ENCODE data around the gene EFNA2. TPM values are rescaled to one million over a fixed set of nuclear protein-coding genes. Genes with fewer than 3 reads are reported as not detected.
"Not testable (repeated sequence)": the region's sequence is repeated elsewhere in the genome, so short reads cannot be mapped to it uniquely, and the experiment has no call there.

The EFNA2 gene
- total RNA-seq, 1 donor from 2014 or later = not detected

DNA sequence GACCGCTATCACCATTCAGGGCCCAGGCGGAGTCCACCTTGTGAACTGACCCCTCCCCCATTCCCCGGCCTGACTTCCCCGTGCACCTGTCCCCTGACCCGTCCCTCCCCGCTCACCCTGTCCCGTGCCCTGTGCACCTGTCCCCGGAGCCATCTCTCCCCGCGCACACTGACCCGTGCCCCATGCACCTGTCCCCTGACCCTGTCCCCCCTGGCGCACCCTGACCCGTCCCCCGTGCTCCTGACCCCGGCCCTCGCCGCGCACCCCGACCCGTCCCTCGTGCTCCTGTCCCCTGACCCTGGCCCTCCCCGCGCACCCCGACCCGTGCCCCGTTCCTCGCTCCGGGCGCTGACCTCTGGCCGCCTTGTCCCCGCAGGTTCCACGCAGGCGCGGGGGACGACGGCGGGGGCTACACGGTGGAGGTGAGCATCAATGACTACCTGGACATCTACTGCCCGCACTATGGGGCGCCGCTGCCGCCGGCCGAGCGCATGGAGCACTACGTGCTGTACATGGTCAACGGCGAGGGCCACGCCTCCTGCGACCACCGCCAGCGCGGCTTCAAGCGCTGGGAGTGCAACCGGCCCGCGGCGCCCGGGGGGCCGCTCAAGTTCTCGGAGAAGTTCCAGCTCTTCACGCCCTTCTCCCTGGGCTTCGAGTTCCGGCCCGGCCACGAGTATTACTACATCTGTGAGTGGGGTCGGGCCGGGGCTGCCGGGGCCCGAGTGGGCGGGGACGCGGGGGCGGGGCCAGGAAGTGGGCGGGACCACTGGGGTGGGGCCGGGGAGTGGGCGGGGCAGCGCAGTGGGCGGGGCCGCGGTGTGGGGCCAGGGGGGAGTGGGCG is 9.7 kb downstream of the EFNA2 start:
- no peak for DNase-seq (ENCODE audit: low read depth in 2 of 2)

DNA sequence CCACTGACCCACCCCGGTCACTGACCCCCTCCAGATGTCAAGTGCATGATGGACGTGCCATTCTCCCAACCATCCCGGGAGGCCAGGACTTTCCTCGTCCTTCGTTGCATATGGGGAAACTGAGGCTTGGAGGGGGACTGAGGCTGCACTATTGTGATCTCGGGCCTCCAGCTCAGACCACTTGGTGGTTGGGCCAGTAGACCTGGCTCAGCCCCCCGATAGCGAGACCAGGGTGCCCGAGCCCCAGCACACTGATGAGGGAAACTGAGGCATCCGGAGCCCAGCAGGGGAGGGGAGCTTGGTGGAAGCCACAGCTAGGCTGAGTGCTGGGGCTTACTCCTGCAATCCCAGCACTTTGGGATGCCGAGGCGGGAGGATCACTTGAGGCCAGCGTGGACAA is 10.4 kb downstream of the EFNA2 start:
- no peak for DNase-seq (ENCODE audit: low read depth in 2 of 2)

DNA sequence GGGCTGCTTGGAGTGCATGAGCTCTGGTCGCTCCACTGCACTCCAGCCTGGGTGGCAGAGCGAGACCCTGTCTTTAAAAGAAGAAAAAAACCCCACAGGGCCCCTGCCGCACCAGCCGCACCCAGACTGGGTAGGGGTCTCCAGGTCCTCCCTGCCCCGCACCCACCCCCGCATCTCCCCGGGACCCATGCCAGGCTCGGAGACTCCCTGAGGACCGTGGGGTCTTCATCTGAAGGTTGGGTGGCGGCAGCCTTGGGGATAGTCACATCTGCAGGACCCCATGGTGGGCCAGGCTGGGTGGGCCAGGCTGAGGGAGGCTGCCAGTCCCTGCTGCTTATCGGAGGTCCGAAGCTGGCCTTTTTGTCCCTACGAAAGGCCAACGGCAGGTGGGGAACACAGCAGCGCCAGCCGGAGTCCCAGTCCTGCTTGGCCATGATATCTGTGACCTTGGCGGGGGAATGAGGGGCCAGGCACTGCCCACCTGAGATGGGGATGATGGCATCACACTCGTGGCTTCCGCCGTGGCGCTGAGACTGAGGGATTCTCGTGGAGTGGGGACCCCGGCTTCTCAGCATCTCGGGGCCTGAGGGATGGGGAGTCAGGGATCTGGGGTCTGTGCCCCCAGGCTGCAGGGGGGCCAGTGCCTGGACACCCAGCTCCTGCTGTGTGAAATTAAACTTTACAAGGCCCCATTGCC is 11.1 kb downstream of the EFNA2 start:
- no peak for DNase-seq (ENCODE audit: low read depth in 2 of 2)

DNA sequence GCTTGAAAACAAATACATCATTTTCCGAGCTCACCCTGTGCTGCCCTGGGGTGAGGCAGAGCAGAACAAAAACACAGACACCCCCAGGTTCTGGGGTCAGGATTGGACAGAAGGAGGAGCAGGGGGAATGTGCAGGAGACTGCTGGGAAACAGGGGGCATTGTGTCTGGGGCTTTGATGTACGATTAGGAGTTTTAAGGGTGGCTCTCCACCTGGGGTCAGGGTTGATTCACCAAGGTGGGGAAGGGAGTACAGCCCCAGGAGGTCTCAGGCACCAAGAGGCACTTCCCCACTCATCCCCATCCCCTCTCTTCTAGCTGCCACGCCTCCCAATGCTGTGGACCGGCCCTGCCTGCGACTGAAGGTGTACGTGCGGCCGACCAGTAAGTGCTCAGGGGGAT is 12.6 kb downstream of the EFNA2 start:
- DNase-seq (ENCODE audit: low read depth in 2 of 2) = no peak

DNA sequence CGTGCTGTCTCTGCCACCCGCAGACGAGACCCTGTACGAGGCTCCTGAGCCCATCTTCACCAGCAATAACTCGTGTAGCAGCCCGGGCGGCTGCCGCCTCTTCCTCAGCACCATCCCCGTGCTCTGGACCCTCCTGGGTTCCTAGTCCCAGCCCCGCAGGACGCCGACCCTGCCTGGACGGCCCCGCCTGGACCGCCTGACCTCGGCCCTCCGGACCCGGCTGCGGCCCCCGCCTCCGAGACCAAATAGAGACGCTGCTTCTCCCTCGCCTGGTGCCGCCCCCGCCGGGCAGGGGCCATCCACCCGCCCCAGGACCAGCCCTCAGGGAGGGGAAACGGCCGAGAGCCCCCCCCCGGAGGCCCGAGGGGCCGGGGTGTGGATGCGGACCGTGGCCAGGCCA is 14.1 kb downstream of the EFNA2 start:
- no peak for DNase-seq (ENCODE audit: low read depth in 2 of 2)

DNA sequence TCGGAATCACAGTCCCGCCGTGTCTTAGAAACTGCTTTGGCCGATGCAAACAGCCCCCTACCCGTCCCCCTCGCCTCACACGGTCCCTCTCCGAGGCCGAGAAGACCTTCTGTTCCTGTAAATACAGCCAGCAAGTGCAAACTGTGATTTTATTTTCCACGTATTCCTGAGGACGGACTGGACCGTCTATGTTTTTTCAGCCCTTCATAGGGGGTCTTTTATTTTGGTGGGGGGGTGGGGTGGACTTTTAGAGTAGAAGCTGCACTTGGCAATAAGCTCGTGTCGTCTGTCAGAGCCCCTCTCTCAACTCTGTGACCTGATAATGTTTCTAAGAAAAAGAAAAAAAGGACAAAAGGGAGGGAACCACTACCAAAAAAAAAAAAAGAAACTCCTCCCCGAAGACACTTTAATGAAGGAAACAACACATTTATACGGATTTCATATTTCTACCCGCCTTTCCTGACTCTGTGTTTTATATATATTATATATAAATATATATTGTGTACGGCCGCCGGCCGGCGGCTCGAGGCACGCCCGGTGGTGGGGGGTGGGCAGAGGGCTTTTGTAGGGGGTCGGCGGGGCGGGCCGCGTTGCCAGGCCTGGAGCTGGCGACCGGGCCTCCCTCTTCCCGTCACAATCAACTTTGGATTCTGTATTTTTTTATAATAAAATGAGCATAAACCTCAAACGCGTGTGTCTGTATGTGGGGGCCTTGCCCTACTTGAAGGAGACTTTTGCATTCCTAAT is 15.2 kb downstream of the EFNA2 start:
- no peak for DNase-seq (ENCODE audit: low read depth in 2 of 2)

DNA sequence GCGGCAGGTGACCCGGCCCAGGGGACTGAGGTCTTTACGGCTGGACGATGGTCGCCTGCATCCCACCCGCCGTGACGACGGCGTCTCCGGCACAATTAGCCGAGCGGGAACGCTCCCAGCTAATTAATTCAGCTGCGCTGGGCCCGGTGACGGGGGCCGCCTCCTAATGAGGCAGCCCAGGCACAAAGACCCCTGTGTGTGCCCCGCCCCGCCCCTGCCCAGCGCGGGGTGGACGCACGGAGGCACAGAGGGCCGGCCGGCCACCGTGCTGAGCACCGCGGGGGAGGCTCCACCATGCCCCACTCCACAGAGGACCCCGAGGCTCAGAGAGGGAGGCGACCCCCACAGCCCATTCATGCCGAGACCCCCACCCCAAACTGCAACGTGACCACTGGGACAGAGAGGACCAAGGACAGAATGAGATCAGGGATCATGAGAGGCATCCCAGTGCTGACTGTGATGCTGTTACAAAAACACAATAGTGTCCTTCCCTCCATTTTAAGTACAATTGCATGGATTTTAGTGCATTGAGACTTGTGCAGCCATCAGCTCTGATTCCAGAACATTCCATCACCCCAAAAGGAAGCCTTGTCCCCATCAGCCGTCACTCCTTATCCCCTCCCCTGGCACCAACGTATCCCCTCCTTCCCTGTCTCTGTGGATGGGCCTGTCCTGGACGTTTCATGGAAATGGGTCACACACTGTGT is 17.0 kb downstream of the EFNA2 start:
- no peak for DNase-seq (ENCODE audit: low read depth in 2 of 2)

DNA sequence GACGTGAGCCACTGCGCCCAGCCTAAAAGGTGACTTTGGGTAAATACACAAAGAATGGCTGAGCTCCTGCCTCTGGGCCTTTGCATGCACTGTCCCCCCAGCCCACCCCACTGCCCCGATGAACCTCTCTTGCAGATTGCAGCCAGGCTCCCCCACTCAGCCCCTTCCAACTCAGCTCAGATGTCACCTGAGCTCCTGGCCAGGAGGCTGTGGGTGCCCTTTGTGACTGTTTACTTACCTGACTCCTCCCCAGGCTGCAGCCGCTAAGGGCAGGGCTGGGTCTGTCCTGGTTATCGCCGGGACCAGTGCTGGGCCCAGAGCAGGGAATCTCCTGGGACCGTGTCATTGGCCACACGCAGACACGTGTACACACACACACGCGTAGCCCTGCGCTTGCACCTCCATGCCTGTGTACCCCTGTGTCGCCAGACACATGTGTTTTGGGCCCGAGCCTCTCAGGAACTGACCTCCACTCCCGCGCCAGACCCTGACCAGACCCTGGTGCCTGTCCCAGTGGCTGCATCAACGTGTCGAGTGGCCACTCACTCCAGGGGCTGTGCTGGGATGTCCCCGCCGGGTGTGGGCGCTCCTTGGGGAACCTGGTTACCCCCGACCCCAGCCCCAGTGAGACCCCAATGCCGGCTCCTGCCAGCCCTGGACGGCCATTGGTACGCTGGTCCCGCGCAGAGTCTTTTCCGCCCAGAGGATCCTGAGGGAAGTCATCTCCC is 18.7 kb downstream of the EFNA2 start:
- no peak for DNase-seq (ENCODE audit: low read depth in 2 of 2)

DNA sequence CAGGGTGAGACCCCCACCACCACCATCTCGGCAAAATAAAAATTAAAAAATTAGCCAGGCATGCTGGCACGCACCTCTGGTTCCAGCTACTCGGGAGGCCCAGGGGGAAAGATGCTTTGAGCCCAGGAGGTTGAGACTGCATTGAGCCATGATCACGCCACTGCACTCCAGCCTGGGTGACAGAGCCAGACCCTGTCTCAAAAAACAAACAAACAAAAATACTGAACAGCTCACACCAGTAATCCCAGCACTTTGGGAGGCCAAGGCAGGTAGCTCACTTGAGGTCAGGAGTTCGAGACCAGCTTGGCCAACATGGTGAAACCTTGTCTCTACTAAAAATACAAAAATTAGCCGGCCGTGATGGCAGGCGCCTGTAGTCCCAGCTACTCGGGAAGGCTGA is 19.7 kb downstream of the EFNA2 start:
- DNase-seq (ENCODE audit: low read depth in 2 of 2) = not testable (repeated sequence)

DNA sequence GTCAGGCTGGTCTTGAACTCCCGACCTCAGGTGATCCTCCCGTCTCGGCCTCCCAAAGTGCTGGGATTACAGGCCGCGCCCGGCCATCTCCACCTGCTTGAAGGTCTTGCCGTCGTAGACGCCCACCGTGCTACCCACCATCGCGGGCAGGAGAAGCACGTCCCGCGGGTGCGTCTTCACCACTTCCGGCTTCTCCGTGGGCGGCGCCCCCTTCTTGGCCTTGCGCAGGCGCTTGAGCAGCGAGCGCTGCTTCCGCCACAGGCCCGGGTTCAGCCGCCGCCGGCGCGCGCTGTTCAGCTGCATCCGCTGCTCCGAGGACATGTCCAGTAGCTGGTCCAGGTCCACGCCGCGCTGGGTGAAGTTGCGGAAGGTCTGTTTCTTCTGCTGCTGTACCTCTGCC is 21.6 kb downstream of the EFNA2 start:
- DNase-seq (ENCODE audit: low read depth in 2 of 2) = no peak

DNA sequence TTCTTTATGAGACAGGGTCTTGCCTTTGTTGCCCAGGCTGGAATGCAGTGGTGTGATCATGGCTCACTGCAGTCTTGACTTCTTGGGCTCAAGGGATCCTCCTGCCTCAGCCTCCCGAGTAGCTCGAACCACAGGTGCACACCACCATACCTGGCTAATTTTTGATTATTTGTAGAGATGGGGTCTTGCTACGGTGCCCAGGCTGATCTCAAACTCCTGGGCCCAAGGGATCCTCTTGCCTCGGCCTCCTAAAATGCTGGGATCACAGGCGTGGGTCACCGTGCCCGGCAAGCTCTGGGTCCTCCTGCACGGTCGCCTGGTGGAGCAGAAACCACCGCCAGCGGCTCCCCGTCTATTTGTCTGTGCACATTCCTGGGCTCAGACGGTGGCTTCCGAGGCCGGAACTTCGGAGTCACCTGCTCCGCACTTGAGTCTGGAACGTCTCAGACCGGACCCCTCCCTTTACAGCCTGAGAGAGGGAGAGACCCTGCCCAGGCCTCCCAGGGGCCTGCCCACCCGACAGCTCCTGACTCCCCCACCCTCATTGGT is 22.2 kb downstream of the EFNA2 start:
- DNase-seq (ENCODE audit: low read depth in 2 of 2) = no peak

DNA sequence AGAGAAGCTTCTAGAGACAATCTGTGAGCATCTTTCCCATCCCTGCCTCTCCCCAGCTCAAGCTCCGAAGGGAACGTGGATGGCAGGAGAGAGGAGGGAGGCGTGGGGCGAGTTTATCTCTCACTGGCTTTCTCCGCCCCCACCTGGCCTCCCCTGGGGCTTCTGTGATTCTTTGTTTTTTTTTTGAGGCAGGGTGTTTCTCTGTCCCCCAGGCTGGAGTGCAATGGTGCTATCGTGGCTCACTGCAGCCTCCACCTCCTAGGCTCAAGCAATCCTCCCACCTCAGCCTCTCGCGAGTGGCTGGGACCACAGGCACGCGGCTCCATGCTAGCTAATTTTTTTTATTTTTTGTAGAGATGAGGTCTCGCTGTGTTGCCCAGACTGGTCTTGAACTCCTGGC is 23.0 kb downstream of the EFNA2 start:
- no peak for DNase-seq (ENCODE audit: low read depth in 2 of 2)

DNA sequence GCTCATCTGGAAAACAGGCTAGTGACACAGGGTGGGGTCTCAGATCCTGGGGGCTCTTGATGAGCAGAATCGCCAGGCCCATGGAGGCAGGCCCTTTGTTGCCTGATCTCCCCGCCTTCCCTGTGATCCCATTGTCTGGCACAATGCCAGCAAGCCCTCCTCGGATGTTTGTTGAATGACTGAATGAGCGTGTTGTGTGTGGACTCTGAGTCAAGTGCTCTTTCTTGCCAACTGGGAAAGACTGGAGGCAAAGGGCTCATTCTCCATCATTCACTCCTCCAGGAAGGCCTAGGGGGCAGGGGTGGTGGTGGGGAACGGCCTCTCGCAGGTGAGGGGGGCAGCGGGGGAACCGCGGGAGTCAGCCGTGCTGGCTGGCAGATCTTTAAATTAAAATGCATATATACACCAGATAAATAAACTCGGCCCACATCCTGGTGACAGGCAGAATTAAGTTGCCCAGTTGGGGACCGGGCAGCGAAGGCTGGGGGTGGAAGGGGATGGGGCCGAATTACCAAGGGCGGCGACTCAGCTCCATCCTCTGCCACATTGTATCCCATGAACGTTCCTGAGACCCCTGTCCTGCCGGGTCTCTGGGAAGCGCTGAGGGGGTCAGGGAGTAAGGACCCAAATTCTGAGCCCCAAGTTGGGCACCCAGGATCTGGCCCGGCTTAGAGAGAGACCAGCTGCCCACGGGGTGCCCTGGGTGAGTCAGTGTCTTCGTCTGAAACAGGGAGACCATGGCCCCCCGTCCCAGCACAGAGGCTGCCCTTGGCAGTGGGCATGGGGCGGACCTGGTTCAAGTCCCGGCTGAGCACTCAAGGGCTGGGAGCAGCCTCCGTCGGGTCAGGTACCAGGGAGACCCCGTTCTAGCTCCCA is 24.5 kb downstream of the EFNA2 start:
- DNase-seq (ENCODE audit: low read depth in 2 of 2) = no peak

DNA sequence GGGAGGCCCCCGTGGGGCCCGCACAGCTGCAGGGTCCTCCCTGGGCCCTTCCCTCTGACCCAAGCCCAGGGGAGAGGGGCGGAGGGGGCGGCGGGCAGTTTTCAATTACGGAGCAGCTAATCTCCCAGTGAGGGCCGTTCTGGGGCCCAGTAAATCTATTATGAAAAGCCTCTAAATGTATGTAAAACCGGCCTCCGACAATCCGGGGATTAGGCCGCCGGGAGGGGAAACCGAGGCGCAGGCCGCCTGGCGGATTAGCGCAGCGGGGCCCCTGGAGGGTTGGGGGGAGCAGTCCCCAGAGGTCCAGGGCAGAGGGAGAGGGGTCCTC is 25.1 kb downstream of the EFNA2 start:
- no peak for DNase-seq (ENCODE audit: low read depth in 2 of 2)

DNA sequence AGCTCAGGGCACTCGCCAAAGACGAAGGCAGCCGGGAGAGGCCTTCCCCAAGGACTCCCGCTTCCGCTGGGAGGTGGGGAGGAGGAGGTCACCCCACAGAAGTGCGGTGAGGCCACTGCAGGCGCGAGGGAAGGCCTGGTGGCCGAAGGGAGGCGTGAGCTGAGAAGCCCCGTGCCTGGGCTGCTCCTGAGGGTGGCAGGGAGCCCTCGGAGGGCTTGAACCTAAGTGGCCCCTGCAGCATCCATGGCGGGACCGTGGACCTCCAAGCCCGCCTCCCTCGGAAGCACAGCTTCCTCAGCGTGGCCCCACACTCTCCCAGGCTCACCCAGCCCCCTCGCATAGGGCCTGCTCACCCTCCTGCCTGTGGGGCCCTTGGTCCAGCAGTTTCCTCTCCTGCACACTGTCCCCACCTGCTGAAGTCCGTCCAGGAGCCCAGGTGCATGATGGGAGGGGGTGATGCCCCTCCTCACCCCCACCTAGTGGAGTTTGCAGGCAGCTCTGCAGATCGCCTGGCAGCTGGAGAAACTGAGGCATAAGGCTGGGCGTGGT is 25.9 kb downstream of the EFNA2 start:
- no peak for DNase-seq (ENCODE audit: low read depth in 2 of 2)

DNA sequence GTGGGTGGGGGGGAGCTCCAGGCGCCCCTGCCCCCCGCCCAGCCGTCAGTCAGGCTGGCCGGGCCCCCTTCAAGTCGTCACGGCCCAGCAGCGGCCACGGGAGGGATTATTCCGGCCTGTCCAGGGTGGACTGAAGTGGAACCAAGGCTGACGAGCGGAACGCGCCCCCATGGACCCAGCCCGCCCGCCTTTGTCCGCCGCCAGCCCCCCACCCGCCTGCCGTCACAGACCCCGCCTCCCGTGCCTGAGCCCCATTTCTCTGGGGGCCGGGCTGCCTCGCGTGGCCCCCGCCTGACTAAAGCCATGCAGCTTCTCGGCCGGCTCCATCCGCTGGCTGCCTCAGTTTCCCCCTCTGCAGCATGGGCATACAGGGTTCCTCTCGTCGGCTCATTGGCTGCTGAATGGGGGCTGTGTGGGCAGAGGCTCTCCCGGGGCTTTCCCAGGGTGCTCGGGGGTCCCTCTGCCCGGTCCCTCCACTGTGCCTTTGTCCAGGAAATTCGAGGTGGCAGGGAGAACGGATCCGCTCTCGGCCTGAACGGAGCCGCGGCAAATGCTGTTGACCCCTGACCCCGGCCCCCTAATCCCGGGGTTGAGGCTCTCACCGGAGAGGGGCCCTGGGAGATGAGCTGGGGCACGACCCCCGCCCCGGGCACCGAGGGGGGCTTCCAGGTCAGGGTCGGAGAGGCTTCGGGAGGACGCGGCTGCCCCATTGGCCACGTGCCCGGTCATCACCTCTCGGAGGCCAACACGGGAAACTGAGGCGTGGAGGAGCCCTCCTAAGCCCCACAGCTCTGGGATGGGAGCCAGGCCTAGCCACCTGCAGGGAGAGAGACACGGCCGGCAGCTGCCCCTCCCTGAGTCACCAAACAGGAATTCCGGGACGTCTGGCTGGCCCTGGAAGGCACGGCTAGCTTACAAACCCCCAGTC is 27.4 kb downstream of the EFNA2 start:
- DNase-seq (ENCODE audit: low read depth in 2 of 2) = peak; percentile 17 to 71

DNA sequence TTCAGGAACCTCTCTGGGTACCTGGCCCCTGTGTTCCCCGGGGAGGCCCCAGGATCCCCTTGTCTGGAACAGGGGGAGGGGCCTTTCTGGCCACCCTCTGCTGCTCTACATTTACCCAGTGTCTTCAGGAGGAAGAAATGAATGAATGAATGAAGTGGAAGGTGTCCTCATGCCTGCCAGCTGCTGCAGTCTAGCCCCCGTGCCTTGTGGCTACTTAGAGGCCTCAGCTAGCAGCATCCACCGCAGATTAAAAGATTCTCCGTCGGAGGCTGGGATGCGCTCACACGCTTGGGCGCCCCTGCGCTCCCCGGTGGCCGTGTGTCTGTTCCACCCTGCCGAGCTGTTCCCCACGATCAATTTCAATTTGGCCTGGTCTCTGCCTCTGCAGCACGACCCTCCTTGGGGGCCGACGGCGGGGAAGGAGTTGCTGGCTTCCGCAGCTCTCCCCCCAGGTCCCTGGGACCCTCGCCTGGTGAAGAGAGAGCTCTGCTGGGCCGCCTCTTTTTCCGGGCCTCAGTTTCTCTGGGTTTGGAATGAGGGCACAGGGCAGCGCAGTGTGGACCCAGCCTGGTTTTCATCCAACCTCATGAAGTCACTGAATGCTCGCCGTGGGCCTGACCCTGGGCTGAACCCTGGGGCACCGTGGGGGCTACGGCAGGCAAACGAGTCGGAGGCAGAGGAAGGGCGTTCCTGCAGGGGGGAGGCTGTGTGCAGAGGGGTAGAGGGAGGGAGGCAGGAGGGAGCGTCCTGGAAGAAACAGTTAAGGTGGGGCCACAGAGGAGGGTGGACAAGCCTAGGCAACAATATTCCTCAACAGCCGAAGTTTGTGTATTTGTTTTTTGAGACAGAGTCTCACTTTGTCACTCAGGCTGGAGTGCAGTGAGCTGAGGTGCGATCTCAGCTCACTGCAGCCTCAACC is 28.3 kb downstream of the EFNA2 start:
- DNase-seq (ENCODE audit: low read depth in 2 of 2) = no peak
